Amygdala (tissue), 56 donors: ENCODE measurements around the gene GRK5.
"Not testable (repeated sequence)": the region's sequence is repeated elsewhere in the genome, so short reads cannot be mapped to it uniquely, and the experiment has no call there.

Source experiments
- DNase-seq, 56 donors: peaks; one replicate each; lab custom pipeline; 2025; lab: John Stamatoyannopoulos, UW

Gene GRK5

DNA sequence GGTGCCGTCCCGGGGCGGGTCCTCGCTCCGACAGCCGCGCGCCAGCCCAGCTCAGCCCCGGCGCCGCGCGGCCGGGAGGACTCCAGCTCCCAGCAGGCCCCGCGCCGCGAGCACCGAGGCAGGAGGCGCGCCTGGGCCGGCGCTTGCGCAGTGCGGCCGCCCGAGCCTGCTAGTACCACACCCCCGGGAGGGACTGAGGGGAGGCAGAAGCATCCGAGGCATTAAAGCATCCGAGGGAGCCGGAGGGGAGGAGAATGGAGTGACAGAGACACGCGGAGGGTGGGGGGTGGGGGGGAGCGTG lies at the start of gene GRK5:
Gene GRK5, plus strand, starts transcription at position 206 of the 301 bp plus-strand sequence. CDS start 347 bp downstream, outside the sequence.
- peak; percentile 52 to 95 (median 89) for DNase-seq

DNA sequence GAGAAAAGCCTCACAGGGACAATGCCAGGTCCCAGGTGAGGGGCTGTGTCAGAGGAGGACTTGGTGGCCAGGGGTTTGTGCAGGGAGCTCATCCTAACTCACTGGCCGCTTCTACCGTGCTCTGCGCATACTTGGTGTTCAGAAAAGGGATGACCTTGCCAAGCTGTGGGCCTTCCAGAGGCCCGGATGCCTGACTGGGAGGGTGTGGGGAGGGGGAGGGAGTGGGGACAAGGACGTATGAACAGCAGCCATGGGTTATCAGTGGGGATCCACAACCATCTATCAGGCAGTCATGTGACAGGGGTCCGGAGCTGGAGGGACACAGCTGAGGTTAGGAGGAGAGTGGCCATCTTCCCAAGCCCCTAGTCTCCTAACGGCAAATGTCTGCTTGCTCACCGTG lies 48.0 kb upstream of the GRK5 start:
- DNase-seq, result no peak

DNA sequence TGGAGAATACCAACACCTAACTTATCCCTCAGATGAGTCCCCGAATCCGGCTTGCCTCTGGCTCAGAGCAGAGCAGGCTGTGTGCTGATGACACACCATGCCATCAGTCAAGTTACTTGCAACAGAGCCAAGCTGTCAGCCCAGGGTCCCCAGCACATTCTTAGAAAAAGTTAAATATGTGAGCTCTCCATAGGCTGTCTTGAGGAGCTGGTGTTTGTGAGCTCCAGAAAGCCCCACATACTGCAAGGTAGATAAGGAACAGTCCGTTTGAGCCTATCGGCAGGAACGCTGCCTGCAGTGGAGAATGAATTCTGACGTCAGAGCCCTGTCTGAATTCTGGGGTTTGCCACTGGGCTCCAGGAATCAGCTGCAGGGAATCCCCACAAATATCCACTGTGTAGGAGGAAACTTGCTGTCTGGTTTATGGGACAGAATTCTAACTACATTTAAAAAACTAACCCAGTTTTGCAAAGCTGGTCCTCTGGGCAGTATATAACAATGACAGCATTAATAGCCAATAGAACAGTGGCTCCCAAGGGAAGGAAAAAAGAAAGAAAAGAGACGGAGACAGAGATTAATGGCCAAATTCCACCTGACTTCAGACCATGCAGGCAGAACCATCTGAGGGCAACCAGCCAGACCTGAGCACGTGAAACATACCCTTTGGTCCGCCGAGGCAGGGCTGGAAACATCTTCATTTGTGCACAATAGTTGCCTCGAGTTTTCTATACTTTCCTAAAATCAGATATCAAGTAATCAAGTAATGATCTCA lies 45.5 kb upstream of the GRK5 start:
- peak in 4 of 56 donors; percentile 3 to 28 (median 15) for DNase-seq

DNA sequence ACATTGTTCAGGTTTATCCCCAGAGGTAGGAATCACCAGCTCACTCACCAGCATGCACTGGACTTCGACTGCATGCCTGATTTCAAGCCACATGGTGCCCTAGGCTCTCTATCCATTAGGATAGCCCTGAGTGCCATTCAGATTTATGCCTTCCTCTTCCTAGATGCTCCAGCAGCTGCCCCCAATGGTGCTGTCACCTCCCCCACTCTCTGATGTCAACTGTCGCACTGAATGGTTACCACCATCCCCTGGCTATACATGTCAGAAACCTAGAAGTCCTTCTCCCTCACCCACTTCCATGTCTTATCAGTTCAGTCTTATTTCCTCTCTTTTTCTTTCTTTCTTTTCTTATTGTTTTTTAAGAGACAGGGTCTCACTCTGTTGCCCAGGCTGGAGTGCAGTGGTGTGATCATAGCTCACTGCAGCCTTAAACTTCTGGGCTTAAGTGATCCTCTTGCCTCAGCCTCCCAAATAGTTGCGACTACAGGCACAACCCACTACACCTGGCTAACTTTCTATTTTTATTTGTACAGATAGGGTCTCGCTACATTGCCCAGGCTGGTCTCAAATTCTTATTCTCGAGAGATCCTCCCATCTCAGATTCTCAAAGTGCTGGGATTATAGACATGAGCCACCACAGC lies 44.8 kb upstream of the GRK5 start:
- no peak for DNase-seq

- peak; percentile 26 to 90 (median 80) for DNase-seq
These were observed 41.9 kb upstream of the GRK5 start, which contains the start of gene SFXN4 for GRCh38 chr10:119165171-119166117. Gene SFXN4 (minus strand): TSS chr10:119165714. CDS start chr10:119165647, 67 bp downstream.

DNA sequence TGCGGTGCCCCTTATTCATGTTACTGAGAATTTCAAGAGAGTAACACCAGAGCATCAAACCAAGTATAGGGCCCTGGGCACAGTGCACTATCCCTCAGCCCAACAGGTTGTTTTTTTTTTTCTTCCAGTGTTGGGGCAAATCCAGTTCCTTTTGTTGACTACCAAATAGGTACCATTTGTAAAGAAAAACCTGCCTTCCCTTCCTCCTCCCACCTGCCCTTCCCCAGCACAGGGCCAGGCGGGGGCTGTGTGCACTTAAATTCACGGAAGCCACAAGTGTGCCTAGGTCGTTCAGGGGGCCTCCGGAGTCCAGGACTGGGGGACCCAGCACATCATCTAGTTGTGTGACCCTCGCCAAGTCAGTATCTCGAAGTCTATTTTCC lies 41.3 kb upstream of the GRK5 start:
- no peak for DNase-seq

DNA sequence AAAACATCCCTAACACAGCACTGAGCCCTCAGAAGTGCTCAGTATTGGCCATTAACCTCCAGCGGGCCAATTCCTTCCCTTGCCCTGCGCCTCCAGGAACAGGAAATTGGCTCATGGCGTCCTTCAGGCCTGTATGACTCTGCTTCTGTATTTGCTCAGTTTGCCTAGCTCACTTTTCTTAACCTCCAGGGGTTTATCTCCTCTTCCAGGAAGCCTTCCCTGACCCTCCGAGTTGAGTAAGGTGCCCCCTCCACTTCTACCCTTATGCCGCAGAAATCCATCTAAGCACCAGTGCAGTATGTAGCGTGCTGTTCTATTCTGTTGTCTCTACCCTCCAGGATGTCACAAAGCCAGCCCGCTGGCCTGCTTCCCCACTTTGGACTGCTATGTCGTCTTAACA lies 40.8 kb upstream of the GRK5 start:
- no peak for DNase-seq

GRCh38 chr10:119167041-119167440 lies 40.3 kb upstream of the GRK5 start:
- no peak for DNase-seq

DNA sequence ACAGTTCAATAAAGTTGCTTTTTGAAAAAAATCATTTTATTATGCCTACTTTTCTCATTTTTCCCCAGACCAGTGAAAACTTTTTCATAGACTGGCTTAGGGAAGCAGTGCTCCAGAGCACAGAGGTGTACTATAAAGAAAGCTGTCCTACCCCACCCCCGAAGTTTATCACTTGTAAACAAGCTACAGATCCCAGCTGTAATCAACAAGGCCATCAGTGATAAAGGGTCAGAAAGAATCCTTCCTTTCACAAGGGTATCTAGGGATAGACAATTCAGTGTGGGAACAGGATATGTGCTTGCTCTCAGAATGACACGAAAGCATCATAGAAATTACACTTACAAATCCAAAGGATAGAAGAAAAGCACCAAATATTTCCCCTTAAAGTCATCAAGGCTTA lies 33.3 kb upstream of the GRK5 start:
- no peak for DNase-seq

DNA sequence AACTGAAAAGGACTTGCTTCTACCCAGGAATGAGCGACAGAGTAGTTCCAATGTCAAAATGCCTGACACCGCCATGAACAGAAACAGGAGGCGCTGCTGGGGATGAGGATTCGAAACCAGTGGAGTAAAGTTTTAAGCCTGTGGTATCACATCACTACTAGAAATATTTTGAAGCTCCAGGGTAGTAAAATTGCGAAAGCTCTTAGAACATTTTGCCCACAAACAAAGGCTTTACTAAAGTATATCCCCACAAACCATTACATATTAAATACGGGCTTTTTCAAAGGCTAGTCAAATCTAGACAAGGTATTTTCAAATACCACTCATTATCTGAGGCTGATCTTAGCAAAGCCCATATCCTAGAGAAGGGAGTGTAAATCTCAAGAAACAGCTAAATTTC lies 31.2 kb upstream of the GRK5 start:
- DNase-seq, result no peak

DNA sequence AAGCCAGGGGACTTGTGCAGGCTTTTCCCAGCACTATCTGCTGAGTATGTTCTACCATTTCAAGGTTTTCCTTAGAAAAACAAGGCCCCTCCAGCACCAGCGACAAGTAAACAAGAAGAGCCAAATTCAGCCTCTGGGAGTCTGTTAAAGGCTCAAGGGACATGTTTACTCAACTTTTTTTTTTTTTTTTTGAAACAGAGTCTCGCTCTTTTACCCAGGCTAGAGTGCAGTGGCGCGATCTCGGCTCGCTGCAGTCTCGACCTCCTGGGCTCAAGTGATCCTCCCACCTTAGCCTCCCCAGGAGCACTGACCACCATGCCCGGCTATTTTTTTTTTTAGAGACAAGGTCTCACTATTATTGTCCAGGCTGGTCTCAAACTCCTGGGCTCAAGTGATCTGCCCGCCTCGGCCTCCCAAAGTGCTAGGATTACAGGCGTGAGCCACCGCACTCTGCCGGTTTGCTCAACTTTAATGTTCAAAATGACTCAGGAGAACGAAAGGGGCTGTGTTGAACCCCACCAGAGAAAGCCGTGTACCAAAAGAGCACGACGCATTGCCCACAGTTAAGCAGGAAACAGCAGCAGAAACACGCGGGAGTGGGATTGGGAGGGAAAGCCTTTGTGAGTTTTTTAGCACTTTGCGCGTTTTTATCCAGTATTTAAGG lies 29.5 kb upstream of the GRK5 start:
- DNase-seq, result no peak

DNA sequence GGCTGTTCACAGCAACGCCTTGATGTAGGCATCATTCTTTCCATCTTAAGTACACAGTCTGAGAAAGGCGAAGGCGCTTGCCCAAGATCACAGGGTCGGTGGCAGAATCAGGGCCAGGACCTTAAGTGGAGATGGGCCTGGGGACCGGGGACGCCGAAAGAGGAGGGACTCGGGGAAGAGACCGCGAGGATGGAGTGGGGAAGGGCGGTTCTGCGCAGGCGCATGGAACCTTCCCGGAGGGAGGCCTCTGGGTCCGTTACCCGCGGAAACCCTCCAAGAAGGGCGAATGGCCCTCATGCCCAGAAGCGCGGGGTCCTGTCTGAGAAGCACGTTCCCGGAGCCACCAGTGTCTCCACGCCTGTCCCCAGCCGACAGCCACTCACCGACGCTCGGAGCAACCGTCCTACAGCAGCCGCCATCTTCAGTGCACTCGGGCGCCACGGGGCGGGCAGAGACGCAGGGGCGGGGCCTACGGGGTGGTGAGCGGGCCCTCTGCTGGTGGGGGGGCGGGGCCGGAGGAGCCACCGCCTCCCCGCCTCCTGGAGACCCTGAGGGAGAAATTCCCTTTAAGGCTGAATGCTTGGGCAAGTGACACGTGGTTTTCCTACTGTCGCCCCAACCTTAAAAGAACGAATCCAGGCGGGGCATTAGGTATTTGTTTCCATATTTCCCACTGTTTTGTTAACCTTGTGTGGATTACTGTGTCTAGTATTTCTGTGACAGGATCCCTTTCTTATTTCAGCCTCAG lies 28.8 kb upstream of the GRK5 start, which contains the start of gene PRDX3:
Gene PRDX3, minus strand, starts transcription at position 441 of the 748 bp plus-strand sequence. Its CDS starts 22 bp downstream, at position 419.
- peak; percentile 49 to 98 (median 89) for DNase-seq

DNA sequence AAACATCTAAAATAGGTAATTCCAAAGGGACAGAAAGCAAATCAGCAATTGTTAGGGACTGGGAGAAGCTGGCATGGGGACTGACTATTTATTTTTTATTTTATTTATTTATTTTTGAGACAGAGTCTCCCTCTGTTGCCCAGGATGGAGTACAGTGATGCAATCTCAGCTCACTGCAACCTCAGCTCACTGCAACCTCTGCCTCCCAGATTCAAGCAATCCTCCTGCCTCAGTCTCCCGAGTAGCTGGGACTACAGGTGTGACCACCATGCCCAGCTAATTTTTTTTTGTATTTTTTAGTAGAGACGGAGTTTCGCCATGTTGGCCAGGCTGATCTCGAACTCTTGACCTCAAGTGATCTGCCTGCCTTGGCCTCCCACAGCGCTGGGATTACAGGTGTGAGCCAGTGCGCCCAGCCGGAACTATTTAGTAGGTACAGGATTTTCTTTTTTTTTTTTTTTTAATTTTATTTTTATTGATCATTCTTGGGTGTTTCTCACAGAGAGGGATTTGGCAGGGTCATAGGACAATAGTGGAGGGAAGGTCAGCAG lies 26.4 kb upstream of the GRK5 start:
- DNase-seq, result not testable (repeated sequence)

GRCh38 chr10:119183664-119184412 lies 23.5 kb upstream of the GRK5 start:
- DNase-seq, result no peak

DNA sequence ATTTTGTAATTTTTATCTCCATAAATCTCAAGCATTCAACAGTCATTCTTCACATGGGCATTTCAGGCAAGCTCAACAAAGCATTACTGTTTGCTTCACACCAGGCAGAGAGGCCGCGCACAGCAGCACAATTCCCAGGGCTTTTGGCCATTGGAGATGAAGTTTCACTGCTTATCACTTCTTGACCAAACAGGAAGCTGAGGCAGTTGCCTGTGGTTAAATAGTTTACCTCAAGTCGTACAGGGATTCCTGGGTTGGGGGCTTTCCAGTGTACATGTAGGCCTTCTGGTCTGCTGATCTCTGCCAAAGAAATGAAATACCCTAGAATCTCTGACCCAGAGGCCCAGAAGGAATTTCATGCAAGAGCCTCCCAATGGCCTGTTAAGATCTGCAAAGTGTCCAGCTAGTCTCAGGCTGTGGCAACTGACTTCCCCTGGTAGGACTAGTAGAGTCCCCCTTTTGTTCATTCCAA lies 17.5 kb upstream of the GRK5 start:
- peak in 23 of 56 donors; percentile 2 to 54 (median 13) for DNase-seq

DNA sequence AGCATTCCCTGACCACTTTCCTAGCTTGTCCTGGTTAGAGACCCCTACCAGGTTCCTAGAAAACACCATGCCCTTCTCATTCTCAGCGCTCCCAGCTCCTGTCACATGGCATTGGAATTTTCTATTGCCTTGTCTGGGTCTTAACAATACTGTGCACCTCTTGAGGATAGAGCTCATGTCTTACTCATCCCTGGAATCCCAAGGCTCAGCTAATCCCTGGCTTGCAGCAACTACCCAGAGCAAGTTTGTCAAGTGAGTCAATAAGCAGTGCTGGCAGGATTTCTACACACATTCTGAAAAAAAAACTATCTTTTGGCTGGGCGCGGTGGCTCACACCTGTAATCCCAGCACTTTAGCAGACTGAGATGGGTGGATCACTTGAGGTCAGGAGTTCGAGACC lies 17.0 kb upstream of the GRK5 start:
- DNase-seq, result no peak

DNA sequence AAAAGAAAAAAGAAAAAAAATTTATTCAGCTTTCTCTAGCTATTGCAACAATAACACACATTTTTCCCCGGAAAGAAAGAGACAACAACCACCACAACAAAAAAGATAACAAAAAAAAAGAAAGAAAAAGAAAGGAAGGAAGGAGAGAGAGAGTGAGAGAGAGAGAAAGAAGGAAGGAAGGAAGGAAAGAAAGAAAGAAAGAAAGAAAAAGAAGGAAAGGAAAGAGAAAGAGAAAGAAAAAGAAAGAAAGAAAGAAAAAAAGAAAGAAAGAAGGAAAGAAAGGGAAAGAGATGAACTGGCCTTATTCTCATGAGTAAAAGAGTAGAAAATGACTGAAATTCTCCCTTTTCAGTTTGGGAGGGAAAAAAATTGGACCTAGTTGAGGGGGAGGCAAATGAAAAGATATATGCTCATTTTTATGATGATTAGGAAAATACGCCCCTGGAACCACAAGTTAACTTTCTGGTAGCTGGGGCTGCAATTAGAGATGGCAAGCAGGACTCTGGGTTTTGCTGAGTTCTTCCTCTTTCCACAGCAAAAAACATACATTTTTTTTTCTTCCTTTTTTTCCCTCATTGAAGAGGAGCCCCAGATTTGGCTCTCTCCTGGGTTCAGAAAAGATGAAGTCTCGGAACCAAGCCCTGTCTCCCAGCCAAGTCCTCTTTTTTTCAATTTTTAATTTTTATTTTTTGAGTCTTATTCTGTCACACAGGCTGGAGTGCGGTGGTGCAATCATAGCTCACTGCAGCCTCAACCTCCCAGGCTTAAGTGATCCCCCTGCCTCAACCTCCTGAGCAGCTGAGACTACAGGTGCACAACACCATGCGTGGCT lies 16.2 kb upstream of the GRK5 start:
- no peak for DNase-seq

GRCh38 chr10:119191881-119192280 lies 15.5 kb upstream of the GRK5 start:
- no peak for DNase-seq
